ENCODE measurements around the gene GSAP. TPM values are rescaled to one million over a fixed set of nuclear protein-coding genes. Genes with fewer than 3 reads are reported as not detected.

GSAP gene, protein sequence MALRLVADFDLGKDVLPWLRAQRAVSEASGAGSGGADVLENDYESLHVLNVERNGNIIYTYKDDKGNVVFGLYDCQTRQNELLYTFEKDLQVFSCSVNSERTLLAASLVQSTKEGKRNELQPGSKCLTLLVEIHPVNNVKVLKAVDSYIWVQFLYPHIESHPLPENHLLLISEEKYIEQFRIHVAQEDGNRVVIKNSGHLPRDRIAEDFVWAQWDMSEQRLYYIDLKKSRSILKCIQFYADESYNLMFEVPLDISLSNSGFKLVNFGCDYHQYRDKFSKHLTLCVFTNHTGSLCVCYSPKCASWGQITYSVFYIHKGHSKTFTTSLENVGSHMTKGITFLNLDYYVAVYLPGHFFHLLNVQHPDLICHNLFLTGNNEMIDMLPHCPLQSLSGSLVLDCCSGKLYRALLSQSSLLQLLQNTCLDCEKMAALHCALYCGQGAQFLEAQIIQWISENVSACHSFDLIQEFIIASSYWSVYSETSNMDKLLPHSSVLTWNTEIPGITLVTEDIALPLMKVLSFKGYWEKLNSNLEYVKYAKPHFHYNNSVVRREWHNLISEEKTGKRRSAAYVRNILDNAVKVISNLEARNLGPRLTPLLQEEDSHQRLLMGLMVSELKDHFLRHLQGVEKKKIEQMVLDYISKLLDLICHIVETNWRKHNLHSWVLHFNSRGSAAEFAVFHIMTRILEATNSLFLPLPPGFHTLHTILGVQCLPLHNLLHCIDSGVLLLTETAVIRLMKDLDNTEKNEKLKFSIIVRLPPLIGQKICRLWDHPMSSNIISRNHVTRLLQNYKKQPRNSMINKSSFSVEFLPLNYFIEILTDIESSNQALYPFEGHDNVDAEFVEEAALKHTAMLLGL
- total RNA-seq (2014; rRNA removed): 2.5 and 6.5 TPM in 2 replicates
- Bru-seq, nascent RNA: percentile 75 among the genes with signal in this experiment
- BruChase-seq, experiment 1, labeled RNA remaining after a 6-hour chase: percentile 60 among the genes with signal in this experiment
- BruChase-seq, experiment 2, labeled RNA remaining after a 2-hour chase: percentile 73 among the genes with signal in this experiment
- long read RNA-seq, transcript GSAP-201 (31 exons, 3,251 nt): major isoform, 17 of 46 reads
- long read RNA-seq, partial matches to known transcripts: 3 of 46 reads
- long read RNA-seq, other reads (novel, unspliced or antisense): 26 of 46 reads

DNA sequence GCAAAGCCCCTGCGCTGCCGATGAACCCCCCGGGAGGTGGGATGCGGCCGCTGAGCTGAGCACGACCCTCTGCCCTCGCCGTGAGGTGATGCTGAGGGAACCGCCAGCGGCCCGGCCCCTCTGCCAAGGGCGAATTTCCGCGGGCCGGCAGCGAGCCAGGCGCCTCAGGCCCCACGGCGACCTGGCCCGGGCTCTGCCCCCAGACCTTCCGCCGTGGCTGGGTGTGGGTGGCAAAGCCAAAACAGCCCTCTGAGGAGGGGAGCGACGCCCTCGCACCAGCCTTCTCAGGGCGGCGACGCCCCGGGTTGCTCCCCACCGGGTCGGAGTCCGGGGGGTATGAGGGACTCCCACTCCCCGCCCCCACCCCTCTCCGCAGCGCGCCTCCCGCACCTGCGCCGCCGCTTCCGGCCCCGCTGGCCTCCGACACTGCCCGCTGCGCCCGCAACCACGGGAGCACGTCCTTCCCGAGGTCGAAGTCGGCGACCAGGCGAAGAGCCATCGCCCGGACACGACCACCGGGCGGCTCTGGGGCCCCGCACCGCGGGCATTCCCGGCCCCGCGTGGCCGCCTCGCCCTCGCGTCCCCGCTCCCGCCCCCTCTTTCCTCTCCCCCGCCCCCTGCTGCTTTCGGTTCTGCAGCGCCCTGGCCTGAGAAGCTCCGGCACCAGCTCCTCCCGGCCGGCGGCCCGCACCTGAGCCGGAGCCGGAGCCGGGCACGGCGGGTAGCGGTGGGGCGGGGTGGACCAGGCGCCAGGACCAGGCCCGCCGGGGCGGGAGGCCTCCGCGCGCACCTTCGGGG, at the start of gene GSAP:
GSAP (minus strand) TSS at position 527 of the 798 bp plus-strand sequence; CDS start at position 499, 28 bp downstream.
- peak within 1 kb of the TSS; percentile 92 for H3K4me2 ChIP-seq (ENCODE audit: low read length)
- DNase-seq: peak; percentile 64
- H3K9ac ChIP-seq (ENCODE audit: low read length): peak within 1 kb of the TSS; percentile 79

DNA sequence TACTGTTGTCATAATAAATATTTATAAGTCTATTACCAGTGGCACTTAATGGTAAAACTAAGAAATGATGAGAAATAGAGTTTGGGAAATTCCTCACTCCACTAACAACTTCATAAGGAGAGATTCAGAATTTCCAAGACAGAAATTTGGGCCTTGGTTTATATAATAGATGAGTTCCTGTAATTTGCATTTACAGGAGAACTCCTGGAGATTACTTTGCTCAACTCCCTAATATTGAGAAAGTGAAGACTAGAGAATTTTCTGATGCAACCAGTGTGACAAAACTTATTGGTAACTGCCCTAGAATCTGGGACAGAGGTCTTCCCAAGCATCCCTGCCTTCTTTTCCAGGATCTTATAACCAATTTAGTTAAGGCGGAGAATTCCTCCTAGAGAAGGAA, 49.1 kb upstream of the GSAP start:
- ATAC-seq (no peak), DNase-seq (no peak)
- no peaks in the 10 kb centered on the region for H3K27me3 ChIP-seq (ENCODE audit: low read length)
- intact Hi-C loops (cut with micrococcal nuclease): no loop called here
- H3K79me2 ChIP-seq (ENCODE audit: low read length): no peaks in the 10 kb centered on the region
- BruUV-seq (replicated peaks): no TSS peak
- no peaks in the 10 kb centered on the region for H3K9me3 ChIP-seq (ENCODE audit: low read length)
- ChIA-PET POLR2A (ENCODE audit: unreplicated experiment) (no interaction called here), CTCF (no interaction called here)
- no peaks in the 10 kb centered on the region for H4K20me1 ChIP-seq (ENCODE audit: low read length)
- no peaks in the 10 kb centered on the region for H3K9me2 ChIP-seq (replicated peaks; ENCODE audit: low read length)
- no peak overlapping the region for H3K9ac ChIP-seq (ENCODE audit: low read length)
- peaks cover 16% of the 10 kb centered on the region; the same call in 1 of the 2 replicates for H3K4me1 ChIP-seq (ENCODE audit: insufficient read depth, low read length)
- TF ChIP-seq EZH2 (IDR thresholded peaks at IDR 0.05; ENCODE audit: low read length, unreplicated experiment): no peak
- TF ChIP-seq, protein P1, sequence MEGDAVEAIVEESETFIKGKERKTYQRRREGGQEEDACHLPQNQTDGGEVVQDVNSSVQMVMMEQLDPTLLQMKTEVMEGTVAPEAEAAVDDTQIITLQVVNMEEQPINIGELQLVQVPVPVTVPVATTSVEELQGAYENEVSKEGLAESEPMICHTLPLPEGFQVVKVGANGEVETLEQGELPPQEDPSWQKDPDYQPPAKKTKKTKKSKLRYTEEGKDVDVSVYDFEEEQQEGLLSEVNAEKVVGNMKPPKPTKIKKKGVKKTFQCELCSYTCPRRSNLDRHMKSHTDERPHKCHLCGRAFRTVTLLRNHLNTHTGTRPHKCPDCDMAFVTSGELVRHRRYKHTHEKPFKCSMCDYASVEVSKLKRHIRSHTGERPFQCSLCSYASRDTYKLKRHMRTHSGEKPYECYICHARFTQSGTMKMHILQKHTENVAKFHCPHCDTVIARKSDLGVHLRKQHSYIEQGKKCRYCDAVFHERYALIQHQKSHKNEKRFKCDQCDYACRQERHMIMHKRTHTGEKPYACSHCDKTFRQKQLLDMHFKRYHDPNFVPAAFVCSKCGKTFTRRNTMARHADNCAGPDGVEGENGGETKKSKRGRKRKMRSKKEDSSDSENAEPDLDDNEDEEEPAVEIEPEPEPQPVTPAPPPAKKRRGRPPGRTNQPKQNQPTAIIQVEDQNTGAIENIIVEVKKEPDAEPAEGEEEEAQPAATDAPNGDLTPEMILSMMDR (conservative IDR thresholded peaks at IDR 0.05; ENCODE audit: low read depth, low read length): no peak
- H3F3A ChIP-seq (ENCODE audit: low read length, unreplicated experiment): no peaks in the 10 kb centered on the region
- H3K4me2 ChIP-seq (ENCODE audit: low read length): no peak overlapping the region
- H3K36me3 ChIP-seq (ENCODE audit: low read depth, low read length): no peaks in the 10 kb centered on the region
- H3K27ac ChIP-seq (ENCODE audit: low read length): no peak overlapping the region
- no peak overlapping the region for H3K4me3 ChIP-seq (ENCODE audit: low read length)
- no peak overlapping the region for H2AFZ ChIP-seq (ENCODE audit: low read length)

More for the DNA sequence above, at the start of gene GSAP:
- ChIA-PET CTCF (interaction anchor here (0.6 to 1.9 kb wide), 3 partner anchors 42 to 121 kb away, joined by 4 to 7 read pairs (median 4); partner anchors contain the start of gene PTPN12), POLR2A (ENCODE audit: unreplicated experiment) (interaction anchor here (0.6 to 1.6 kb wide), 5 partner anchors 10 to 337 kb away, joined by 3 to 40 read pairs (median 4); no protein-coding TSS in a partner anchor)
- H3K27me3 ChIP-seq (ENCODE audit: low read length): no peaks in the 10 kb centered on the region
- H3K4me1 ChIP-seq (ENCODE audit: insufficient read depth, low read length): peaks cover 58% of the 10 kb centered on the region
- H2AFZ ChIP-seq (ENCODE audit: low read length): peak within 1 kb of the TSS; percentile 72
- peak; percentile 69 for ATAC-seq
- H3K9me2 ChIP-seq (replicated peaks; ENCODE audit: low read length): no peaks in the 10 kb centered on the region
- peak within 1 kb of the TSS; percentile 65 for H3K27ac ChIP-seq (ENCODE audit: low read length)
- H3K4me3 ChIP-seq (ENCODE audit: low read length): peak within 1 kb of the TSS; percentile 78
- peaks cover 14% of the 10 kb centered on the region for H3K79me2 ChIP-seq (ENCODE audit: low read length)
- H3K9me3 ChIP-seq (ENCODE audit: low read length): no peaks in the 10 kb centered on the region
- intact Hi-C loops (cut with micrococcal nuclease): loop anchor here (2.0 kb wide), 1 partner anchor 39 kb away; no protein-coding TSS in a partner anchor
- H4K20me1 ChIP-seq (ENCODE audit: low read length): no peaks in the 10 kb centered on the region
- no peaks in the 10 kb centered on the region for H3K36me3 ChIP-seq (ENCODE audit: low read depth, low read length)
- no peak for TF ChIP-seq EZH2phosphoT487 (IDR thresholded peaks at IDR 0.05; ENCODE audit: borderline replicate concordance, low read length)
- TF ChIP-seq EZH2 (IDR thresholded peaks at IDR 0.05; ENCODE audit: low read length, unreplicated experiment): no peak
- TF ChIP-seq, protein P1 (conservative IDR thresholded peaks at IDR 0.05; ENCODE audit: low read depth, low read length): no peak
- no peaks in the 10 kb centered on the region for H3F3A ChIP-seq (ENCODE audit: low read length, unreplicated experiment)
- BruUV-seq (replicated peaks): no TSS peak
